ENCODE measurements around the gene HES2. TPM values are rescaled to one million over a fixed set of nuclear protein-coding genes. Genes with fewer than 3 reads are reported as not detected.

The HES2 gene
- total and polyA plus RNA-seq, 2 of the 4 experiments (the other 2 are of a cell fraction): not detected

DNA sequence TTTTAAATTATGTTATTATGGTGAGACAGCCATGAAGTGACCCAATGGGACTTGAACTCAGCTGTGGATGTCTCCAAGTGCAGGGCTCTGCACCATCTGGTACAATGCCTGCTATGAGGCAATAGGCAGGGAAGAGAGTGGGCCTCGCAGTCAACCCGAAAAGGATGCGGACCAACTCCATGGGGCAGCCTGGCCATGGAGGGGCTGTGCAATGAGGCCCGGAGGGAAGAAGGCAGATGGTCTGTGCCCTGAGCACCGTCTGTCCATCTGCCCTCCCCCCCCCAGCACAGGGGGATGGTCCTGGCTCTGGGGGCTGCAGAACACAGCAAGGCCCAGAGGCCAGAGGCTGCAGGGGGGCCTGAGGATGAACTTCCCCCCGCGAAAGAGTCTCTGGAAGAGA lies 21.9 kb upstream of the HES2 start:
- no peak overlapping the region for H3K18ac ChIP-seq (ENCODE audit: low read depth, low read length)
- H3K27me3 ChIP-seq (ENCODE audit: control insufficient read depth, insufficient read depth, low read length): peaks cover 36% of the 10 kb centered on the region
- dilution Hi-C loops (cut with HindIII; ENCODE audit: low sequenced_read_pairs, unreplicated experiment): no loop called here
- H3K14ac ChIP-seq (replicated peaks; ENCODE audit: low read depth, low read length): no peak overlapping the region
- H3K27ac ChIP-seq (ENCODE audit: insufficient read depth, low read length): no peak overlapping the region
- BruUV-seq (replicated peaks): no TSS peak
- H3K9me1 ChIP-seq (ENCODE audit: insufficient read depth, low read length): no peaks in the 10 kb centered on the region; the same call in 1 of the 2 replicates
- ATAC-seq (ENCODE audit: low read depth) (no peak), DNase-seq (no peak)
- no peak overlapping the region for H2BK5ac ChIP-seq (ENCODE audit: low read depth, low read length, poor library complexity, severe bottlenecking)
- intact Hi-C loops (cut with micrococcal nuclease): no loop called here
- H4K91ac ChIP-seq (ENCODE audit: insufficient read depth, low read depth, low read length): no peak overlapping the region
- no peaks in the 10 kb centered on the region; the same call in 1 of the 2 replicates for H4K20me1 ChIP-seq (ENCODE audit: insufficient read depth, low read length)
- no peak overlapping the region for H3K56ac ChIP-seq (ENCODE audit: extremely low read depth, insufficient read depth, low read length)
- TF ChIP-seq RCOR1 (IDR thresholded peaks at IDR 0.05; ENCODE audit: insufficient replicate concordance, low read length): no peak
- TF ChIP-seq CHD1 (IDR thresholded peaks at IDR 0.05; ENCODE audit: low read depth, low read length): no peak
- no peak for TF ChIP-seq MAZ (IDR thresholded peaks at IDR 0.05; ENCODE audit: borderline replicate concordance, low read depth, low read length)
- TF ChIP-seq BHLHE40 (IDR thresholded peaks at IDR 0.05; ENCODE audit: low read depth, low read length): no peak
- no peak for TF ChIP-seq MAFK (IDR thresholded peaks at IDR 0.05; ENCODE audit: low read depth, low read length)
- no peak for TF ChIP-seq POLR2A (IDR thresholded peaks at IDR 0.05; ENCODE audit: low read depth, low read length)
- TF ChIP-seq, protein P1, sequence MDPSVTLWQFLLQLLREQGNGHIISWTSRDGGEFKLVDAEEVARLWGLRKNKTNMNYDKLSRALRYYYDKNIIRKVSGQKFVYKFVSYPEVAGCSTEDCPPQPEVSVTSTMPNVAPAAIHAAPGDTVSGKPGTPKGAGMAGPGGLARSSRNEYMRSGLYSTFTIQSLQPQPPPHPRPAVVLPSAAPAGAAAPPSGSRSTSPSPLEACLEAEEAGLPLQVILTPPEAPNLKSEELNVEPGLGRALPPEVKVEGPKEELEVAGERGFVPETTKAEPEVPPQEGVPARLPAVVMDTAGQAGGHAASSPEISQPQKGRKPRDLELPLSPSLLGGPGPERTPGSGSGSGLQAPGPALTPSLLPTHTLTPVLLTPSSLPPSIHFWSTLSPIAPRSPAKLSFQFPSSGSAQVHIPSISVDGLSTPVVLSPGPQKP (IDR thresholded peaks at IDR 0.05; ENCODE audit: borderline replicate concordance, low read depth, low read length): no peak
- no peak for TF ChIP-seq RAD21 (IDR thresholded peaks at IDR 0.05; ENCODE audit: low read length)
- H2BK15ac ChIP-seq (ENCODE audit: low read depth, low read length): no peak overlapping the region
- no peak overlapping the region for H3K4me3 ChIP-seq (ENCODE audit: insufficient read depth, low read depth, low read length)
- H3K9ac ChIP-seq (ENCODE audit: low read depth, low read length): no peak overlapping the region
- ChIA-PET POLR2A (ENCODE audit: unreplicated experiment) (no interaction called here), CTCF (interaction anchor here (1.3 kb wide), 1 partner anchor 194 kb away, joined by 3 read pairs; no protein-coding TSS in a partner anchor)
- no peaks in the 10 kb centered on the region for H3K36me3 ChIP-seq (ENCODE audit: control insufficient read depth, insufficient read depth, low read length)
- H2AFZ ChIP-seq (replicated peaks; ENCODE audit: low read length, poor library complexity): no peak overlapping the region
- H3K4me2 ChIP-seq (ENCODE audit: low read depth, low read length): no peak overlapping the region
- no peak overlapping the region for H4K5ac ChIP-seq (ENCODE audit: low read depth, low read length)
- WGBS, 2 experiments (ENCODE audit: extremely low coverage in 2 of 2, insufficient read length in 1 of 2): 58% methylated on average over 2 of the region's 7 CpGs; no CpG with 5 or more reads in 1 of the 2 experiments
- H3K79me1 ChIP-seq (ENCODE audit: low read depth in 1 of 2, low read length in 2 of 2): no peaks in the 10 kb centered on the region
- no peak overlapping the region for H3K4ac ChIP-seq (ENCODE audit: low read depth, low read length)
- H3K4me1 ChIP-seq (ENCODE audit: control insufficient read depth, insufficient read depth, low read length): peaks cover 1% of the 10 kb centered on the region; the same call in 1 of the 2 replicates
- H4K8ac ChIP-seq (ENCODE audit: low read depth in 2 of 2, low read length in 2 of 2): no peak overlapping the region
- H3K9me3 ChIP-seq (ENCODE audit: control insufficient read depth, insufficient read depth, low read length): no peaks in the 10 kb centered on the region
- no peak overlapping the region for H2BK120ac ChIP-seq (ENCODE audit: low read depth, low read length)
- in situ Hi-C loops (cut with MboI; ENCODE audit: low sequenced_read_pairs): no loop called here
- no peak overlapping the region for H3K23ac ChIP-seq (ENCODE audit: low read depth, low read length)
- H2AK5ac ChIP-seq (ENCODE audit: low read depth, low read length): no peak overlapping the region
- no peak overlapping the region for H2BK20ac ChIP-seq (ENCODE audit: low read depth, low read length)
- H2AK9ac ChIP-seq (replicated peaks; ENCODE audit: low read depth, low read length, poor library complexity): no peak overlapping the region
